H1 (cell line): ENCODE data around the gene SIGLEC7. TPM values are rescaled to one million over a fixed set of nuclear protein-coding genes. Genes with fewer than 3 reads are reported as not detected.

Experiments used
- RNF2 ChIP-seq: fragments of 200-900, 300-1000 bp; sonication (generic); IDR thresholded peaks from 2 replicates; pipeline ENCODE4 v1.7.1; 2016; ENCODE audit warnings: borderline replicate concordance, low read depth, mild to moderate bottlenecking, antibody characterized with exemption, low read length; ENCODE audit not compliant: poor library complexity, severe bottlenecking; ENCODE audit errors: missing control alignments
- polyA plus RNA-seq, 7 experiments: library from polyadenylated mRNA; depleted of rRNA in 3 of 7; stranded (reverse) in 5 of 7; unstranded in 2 of 7; fragments of >200 nt in 5 of 7; fragments of 200-250 nt in 2 of 7; gene quantifications; 1 replicate in 5 of 7; 2 replicates in 1 of 7; 4 replicates in 1 of 7; pipeline versions ENCODE4 v1.2.1 to v1.2.3, GENCODE V29; 2011 to 2013; ENCODE audit warnings: missing spikeins in 2 of 7, mixed read lengths in 2 of 7
- total RNA-seq: library from RNA; stranded (reverse); fragmentation: NEBNext Ultra II Directional; extraction: Animal tissue kit (Norgen Biotek cat#: 25700); gene quantifications from 2 replicates; pipeline ENCODE4 v1.2.1, GENCODE V29; 2021

SIGLEC7 gene
- total and polyA plus RNA-seq, 2 of the 8 experiments (the other 6 are each of a cell fraction or from before 2014, with no cell fraction given): not detected

DNA sequence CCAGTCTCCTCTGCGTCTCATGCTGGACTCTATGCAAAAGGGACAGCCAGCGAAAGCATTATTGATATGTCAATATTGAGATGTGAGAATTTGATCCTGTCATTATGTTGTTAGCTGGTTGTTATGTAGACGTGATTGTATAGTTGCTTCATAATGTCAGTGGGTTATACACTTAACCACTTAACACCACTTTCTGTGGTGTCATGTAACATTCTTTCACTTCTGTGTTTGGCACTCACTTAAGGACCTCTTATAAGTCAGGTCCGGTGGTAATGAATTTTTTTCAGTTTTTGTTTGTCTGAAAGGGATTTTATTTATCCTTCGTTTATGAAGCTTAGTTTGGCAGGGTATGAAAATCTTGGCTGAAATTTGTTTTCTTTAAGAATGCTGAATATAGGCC is 7.1 kb upstream of the SIGLEC7 start (continued):
- no peak for TF ChIP-seq RNF2
